Measurements from ENCODE around the gene RALBP1.
"Not testable (repeated sequence)": the region's sequence is repeated elsewhere in the genome, so short reads cannot be mapped to it uniquely, and the experiment has no call there.

The RALBP1 gene

DNA sequence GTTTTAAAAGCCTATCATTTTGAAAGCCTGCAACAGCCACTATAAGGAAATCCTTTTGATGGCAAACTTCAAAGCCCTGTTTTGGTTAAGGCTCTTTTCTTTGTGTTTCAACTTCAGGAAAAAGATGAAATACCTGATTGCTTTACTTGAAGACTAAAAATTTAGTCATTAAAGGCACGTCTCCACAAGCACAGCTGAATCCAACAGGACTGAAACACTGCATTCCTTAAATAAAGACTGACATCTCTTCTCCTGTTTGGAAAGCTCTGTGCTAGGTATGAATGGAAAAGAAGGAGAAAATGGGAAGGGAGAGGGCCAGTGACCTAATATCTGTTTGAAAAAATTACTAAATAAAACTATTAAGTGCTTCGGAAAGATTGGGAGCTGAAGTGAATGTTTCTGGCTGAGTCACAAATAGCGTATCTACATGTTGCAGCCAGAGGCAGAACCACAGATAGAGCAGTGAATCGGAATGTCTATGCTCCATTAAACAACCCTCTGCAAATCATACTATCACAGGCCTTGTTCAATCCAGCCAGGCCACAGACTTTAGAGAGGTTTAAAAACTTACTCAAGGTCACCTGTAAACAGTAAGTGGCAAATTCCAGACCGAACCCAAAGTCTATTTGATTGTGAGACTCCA is 21.1 kb upstream of the RALBP1 start:
- DNase-seq (ENCODE audit: low read depth): peak; percentile 48

DNA sequence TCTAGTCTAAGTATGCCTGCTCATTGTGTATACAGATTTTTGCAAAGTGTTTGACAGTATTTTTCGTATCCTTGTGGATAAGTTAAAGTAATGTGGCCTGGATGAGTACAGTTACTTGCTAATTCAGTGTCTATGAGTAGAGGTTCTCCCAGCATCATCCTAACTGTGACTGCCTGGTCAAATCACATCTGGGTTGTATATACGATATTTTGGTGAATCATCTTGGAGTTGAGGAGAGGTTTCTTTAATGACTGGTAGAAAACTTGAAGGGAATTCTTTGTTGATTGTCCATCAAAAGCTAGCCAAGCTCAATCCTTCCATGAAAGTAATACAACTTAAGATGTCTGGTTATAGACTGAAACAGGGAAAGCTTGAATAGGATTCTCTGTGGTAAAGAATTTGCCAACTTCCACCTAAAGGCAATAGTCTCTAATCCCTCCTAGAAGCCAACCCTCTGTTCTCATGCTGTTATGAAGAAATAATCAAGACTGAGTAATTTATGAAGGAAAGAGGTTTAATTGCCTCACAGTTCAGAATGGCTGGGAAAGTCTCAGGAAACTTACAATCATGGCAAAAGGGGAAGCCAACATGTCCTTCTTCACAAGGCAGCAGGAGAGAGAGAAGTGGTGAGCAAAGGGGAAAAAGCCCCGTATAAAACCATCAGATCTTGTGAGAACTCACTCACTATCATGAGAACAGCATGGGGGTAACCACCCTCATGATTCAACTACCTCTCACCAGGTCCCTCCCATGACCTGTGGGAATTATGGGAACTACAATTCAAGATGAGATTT is 19.4 kb upstream of the RALBP1 start:
- no peak for DNase-seq (ENCODE audit: low read depth)

DNA sequence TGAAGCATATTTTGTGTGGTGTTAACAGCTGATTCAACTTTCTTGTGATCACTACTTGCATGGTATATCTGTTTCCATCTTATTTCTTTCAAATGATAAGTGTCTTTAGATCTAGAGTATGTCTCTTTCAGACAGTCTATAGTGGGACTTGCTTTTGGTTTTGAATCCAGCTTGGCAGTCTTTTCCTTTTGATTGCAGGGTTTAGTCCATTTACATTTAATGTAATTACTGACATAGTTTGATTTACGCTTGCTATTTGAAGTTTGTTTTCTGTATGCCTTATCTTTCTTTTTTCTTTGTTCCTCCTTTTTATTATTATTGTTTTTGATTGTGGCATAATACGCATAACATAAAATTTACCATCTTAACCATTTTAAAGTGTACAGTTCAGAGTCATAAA is 9.2 kb upstream of the RALBP1 start:
- no peak for DNase-seq (ENCODE audit: low read depth)

DNA sequence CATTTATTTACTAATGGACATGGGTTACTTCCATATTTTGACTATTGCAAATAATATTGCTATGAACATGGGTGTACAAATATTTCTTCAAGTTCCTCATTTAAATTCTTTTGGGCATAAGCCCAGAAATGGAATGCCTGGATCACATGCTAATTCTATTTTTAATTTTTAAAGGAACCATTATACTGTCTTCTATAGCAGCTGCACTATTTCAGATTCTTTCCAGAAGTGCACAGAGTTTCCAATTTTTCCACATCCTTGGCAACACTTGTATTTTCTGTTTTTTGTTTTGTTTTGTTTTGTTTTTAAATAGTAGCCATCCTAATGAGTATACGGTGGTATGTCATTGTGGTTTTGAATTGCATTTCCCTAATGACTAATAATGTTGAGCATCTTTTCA is 8.5 kb upstream of the RALBP1 start:
- no peak for DNase-seq (ENCODE audit: low read depth)

DNA sequence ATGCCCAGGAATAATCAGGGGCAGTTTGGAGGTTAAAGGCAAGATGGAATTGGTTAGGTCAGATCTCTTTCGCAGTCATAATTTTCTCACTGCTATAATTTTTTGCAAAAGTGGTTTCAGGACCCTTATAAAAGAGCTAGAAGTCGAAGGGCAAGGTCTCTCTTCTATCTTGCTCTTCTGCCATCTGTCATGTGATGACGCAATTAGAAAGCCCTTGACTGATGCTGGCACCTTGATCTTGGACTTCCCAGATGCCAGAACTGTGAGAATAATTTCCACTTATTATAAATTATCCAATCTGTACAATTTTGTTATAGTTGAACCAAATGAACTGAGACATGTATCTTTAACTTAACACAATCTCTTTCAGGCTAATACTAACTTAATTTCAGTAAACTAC is 6.3 kb upstream of the RALBP1 start:
- DNase-seq (ENCODE audit: low read depth): no peak

DNA sequence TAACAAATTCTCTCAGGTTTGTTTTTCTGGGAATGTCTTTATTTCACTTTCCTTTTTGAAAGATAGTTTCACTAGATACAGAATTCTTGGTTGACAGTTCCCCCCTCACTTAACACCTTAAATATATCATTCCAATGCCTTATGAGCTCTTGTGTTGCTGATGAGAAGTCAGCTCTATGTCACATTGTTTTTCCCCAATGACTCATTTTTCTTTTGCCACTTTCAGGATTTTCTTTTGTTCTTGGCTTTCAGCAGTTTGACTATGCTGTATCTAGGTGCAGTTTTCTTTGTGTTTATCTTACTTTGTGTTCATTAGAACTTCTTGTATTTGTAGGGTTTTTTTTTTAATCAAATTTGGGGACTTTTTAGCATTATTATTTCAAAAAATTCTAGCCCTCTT is 5.6 kb upstream of the RALBP1 start:
- no peak for DNase-seq (ENCODE audit: low read depth)

DNA sequence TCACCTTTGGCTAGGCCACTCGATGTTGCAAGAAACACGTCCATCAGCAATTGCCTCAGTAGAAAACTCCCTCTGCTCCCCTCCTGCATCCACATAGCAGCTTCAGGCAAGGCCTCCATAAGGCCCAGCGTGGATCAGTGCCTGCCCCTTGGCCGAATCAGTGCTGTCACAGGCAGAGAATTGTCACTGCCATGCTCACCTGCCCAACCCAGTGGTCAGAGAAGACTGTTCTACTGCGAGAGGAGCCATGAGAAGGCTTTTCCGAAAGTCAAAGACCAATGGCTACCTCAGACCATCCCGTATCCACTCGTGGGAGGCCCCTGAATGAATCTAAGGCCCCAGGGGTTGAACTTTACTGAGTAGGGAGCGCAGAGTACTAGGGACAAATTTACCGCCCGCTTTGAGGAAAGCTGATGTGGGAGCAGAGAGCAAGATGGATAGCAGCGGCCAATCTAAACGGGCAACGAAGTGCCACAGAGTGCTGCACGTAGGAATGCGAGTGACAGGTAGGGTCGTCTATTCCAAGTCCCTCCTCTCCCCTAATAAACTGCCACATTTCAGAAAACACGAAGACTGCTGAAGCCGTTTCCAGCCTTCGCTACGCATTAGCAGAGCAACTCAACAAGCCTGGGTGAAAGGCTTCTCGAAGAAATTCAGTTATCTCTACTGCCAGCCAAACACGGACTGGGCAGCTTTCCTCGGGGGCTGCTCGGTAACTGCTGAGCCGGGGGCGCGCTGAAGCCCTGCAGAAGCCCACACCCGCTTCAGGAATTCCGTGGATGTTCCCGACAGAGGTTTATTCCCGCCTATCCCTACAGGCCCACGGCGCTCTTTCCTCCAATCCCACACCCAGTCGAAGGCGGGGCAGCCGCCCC is 968 bp upstream of the RALBP1 start:
- DNase-seq (ENCODE audit: low read depth): peak; percentile 81

DNA sequence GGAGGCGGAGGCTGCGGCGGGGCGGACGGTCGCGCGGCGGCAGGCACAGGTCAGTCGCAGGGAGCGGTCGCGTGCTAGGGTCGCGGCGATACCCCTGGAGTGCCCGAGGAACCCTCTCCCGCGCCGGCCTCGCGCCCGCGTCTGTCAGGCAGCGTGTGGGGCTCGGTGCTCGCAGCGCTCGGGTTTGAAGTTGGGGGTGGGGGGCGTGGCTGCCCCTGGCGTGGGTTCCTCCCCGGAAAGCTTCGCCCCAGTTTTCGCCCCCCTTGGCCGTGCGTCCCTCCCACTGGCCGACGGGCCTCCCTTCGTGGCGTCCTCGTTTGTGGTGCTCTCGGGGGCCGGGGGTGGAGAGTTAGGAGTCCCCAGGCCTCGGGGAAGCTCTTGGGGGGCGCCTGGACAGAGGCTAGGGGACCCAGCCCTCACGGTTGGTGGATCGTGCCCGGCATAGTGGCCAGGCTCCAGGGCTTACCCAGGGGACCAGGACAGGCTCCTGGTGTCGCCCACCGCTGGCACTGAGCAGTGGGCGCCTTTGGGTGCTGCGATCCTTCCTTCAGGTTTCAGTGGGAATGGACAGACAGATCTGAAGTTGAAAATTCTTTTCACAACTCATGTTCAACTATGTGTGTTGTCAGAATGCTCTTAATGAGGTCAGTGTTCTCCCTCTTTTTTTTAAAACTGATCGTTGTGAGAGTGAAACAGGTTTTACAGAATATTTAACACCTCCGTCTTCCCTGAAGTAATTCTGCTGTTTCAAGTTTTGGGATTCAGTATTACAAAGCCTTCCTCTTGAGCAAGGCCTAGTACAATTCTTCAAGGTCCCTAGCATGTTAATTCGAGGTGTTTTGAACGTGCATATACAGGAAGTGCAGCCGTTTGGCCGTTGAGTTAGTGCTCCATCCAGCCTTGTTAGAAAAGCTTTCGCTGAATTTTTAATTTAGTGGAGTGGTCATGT is 604 bp downstream of the RALBP1 start:
- DNase-seq (ENCODE audit: low read depth): peak; percentile 49

DNA sequence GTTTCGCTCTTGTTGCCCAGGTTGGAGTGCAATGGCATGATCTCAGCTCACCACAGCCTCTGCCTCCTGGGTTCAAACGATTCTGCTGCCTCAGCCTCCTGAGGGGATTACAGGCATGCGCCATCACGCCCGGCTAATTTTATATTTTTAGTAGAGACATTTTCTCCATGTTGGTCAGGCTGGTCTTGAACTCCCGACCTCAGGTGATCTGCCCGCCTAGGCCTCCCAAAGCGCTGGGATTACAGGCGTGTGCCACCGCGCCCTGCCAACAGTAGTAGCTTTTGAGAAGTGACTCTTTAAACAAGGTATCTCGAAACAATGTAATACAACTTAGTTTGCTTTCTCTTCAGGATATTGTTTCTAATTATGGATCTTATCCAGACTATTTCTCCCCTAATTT is 1.6 kb downstream of the RALBP1 start:
- DNase-seq (ENCODE audit: low read depth): not testable (repeated sequence)

DNA sequence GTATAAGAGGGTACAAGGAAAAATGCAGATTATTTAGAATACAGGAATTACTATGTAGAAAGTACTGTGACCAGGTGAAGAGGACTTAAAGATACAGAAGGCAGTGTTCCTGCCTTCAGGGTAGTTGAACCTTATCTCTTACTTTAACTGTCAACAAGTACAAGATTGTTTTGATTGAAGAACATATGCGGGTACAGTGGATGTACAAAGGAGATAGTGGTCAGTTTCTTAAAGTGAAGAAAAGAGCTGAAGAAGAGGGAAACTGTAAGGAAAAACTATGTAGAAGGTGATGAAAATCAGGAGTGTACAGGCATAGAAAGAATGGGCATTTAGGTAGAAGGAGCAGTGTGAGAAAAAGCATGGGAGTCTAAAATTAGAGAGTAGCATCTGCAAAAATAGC is 2.2 kb downstream of the RALBP1 start:
- no peak for DNase-seq (ENCODE audit: low read depth)

DNA sequence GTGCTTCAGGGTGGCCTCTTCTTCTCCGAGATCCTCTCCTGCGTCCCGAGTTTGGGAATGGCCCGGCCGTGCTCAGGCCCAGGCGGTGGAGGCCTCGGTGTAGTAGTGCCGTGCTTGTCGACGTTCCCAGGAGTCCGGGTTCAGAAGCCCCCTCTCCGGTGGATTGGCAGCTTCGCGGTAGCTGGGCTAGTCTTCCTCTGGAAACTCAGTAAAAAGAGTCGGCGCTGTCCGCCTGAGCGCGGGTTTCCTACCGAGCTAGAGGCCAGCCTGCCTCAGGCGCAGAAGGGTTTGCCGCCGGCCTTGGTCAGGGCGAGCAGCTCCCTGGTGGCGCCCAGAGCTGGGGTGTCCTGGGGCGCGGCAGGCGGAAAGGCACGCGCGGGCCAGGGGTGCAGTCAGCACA is 3.2 kb downstream of the RALBP1 start:
- DNase-seq (ENCODE audit: low read depth): no peak

DNA sequence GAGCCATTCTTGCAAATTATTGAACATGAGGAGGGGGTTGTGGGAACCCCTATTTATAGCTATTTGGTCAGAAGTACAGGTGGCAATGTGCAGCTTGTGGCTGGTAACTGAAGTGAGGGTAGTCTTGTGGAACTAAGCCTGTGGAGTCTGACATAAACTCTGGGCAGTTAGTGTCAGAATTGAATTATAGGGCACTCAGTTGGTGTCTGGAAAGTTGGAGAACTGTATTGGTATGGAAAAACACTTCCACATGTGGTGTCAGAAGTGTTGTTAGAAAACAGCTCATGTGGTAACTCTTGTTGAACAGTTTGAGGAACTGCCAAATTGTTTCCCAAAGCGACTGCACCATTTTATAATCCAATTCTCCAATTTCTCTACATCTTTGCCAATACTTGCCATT is 7.5 kb downstream of the RALBP1 start:
- DNase-seq (ENCODE audit: low read depth): no peak

DNA sequence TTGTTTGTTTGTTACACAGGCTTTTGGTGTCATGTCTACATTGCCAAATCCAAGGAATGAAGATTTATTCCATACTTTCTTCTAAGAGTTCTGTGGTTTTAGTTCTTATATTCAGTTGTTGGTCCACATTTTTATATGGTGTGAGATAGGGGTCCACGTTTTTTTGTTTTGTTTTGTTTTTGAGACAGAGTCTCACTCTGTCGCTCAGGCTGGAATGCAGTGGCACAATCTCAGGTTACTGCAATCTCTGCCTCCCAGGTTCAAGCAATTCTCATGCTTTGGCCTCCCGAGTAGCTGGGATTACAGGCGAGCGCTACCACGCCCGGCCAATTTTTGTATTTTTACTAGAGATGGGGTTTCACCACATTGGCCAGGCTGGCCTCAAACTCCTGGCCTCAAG is 8.2 kb downstream of the RALBP1 start:
- no peak for DNase-seq (ENCODE audit: low read depth)

DNA sequence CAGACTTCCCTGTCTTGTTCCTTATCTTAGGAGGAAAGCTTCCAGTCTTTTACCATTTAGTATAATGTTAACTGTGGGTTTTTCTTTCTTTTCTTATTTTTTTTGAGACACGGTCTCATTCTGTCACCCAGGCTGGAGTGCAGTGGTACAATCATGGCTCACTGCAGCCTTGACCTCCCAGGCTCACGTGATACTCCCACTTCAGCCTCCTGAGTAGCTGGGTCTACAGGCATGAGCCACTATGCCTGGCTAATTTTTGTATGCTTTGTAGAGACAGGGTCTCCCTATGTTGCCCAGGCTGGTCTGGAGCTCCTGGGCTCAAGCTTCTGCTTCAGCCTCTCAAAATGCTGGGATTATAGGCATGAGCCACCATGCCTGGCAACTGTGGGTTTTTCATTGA is 9.5 kb downstream of the RALBP1 start:
- not testable (repeated sequence) for DNase-seq (ENCODE audit: low read depth)

DNA sequence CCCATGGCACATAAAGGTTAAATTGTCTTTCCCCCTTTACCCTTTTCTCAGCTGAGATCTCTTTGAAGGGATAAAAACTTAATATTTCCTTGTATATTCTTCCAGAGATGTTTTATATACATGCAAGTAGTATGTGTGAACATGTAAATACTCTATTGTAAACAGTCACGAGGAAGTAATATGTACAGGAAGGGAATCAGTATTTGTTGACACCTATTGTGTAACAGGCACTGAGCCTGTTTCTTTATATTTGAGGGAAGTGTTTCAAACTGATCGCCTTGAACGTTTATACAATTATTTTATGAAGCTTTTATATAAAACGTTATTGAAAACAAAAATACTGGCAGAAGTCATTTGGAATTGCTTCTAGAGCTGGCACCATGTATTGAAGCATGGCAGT is 13.2 kb downstream of the RALBP1 start:
- DNase-seq (ENCODE audit: low read depth): no peak

DNA sequence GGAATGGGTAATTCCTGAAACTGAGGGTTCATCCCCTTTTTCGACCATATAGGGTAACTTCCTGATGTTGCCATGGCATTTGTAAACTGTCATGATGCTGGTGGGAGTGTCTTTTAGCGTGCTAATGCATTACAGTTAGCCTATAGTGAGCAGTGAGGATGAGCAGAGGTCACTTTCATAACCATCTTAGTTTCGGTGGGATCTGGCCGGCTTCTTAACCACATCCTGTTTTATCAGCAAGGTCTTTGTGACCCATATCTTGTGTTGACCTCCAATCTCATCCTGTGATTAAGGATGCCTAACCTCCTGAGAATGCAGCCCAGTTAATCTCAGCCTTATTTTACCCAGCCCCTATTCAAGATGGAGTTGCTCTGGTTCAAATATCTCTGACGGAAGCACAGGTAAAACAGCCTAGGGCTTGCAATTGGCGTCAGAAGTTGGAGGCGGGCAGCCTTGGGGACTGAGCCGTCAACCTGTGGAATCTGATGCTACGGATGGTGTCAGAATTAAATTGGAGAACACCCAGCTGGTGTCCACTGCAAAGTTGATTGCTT is 19.5 kb downstream of the RALBP1 start:
- DNase-seq (ENCODE audit: low read depth): peak; percentile 82

DNA sequence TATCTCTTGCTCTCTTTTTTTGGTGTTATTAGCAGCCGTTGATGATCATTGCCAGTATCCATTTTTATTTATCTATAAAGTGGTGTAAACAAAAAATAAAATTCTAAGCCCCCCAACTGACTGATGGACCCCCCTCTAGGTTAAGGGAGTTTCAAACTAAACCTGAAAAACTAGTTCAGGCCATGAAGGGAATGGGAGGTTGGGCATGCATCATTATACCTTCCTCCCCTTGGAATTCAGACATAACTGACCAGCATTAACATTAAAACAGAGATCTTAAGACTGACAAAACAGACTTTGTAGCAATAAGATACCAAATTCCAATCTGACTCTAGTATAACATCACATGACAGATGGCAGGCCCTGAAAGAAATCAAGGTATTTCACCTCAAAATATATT is 20.2 kb downstream of the RALBP1 start:
- no peak for DNase-seq (ENCODE audit: low read depth)

DNA sequence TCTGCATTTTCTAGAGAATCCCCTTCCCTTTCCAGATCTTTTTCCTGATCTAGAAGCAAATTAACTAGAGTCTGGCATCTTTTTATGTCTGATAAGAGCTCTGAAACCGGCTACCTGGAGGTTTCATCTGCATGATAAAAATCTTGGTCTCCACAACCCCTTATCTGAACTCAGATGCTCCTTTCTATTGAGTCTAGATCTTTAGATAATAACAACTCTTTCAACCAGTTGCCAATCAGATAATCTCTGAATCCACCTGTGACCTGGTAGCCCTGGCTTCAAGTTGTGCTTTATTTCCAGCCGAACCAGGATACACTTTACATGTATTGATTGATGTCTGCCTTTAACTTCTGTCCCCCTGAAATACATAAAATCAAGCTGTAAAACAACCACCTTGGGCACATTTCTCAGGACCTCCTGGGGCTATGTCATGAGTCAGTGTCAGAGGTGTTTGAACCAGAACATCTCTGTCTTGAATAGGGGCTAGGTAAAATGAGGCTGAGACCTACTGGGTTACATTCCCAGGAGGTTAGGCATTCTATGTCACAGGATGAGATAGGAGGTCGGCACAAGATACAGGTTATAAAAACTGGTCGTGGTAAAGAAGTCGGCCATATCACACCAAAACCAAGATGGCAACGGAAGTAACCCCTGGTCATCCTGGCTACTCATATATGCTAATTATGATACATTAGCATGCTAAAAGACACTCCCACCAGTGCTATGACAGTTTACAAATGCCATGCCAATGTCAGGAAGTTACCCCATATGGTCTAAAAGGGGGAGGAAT is 20.8 kb downstream of the RALBP1 start:
- no peak for DNase-seq (ENCODE audit: low read depth)

DNA sequence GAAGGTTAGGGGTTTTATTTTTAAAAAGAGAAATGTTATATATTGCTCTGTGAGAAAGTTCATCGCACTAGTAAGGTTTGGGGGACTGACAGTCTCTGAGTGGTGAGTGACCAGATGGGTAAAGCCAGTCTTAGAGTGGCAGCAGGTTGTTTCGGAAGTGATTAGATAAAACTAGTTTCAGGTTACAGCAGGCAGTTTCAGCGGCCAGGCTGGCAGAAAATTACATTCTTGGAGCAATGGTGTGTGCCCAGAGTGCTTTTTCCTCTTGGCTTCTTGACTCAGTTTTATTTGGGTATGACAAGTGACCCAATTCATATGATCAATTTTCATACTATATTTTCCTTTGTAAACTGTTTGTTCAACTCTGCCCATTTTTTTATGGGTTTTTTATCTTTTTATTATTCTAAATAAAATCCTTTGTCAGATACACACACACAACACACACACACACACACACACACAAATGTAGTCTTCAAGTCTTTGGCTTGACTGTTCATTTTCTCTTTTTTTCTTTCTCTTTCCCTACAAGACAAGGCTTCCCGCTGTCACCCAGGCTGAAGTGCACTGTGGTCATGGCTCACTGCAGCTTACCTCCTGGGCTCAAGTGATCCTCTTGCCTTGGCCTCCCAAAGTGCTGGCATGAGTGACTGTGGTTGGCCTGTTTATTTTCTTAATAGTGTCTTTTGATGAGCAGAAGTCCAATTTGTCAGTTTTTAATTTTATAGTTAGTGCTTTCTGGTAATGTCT is 30.9 kb downstream of the RALBP1 start:
- DNase-seq (ENCODE audit: low read depth): peak; percentile 23

DNA sequence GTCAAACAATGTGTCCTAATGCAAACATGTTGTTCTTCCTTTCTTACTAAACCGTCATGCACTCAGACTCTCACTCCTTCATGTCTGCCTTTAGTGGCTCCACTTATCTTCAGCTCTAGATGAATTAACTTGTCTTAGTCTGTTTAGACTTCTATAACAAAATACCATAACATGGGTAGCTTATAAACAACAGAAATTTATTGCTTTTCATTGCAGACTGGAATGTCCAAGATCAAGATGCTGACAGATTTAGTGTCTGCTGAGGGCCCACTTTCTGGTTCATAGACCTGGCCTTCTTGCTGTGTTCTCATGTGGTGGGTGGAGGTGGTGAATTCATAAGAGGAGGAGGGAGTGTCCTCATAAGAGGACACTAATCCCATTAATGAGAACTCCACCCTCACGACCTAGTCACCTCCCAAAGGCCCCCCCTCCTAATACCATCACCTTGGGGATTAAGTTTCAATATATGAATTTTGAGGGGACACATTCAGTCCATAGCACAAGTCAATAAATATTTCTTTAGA is 32.3 kb downstream of the RALBP1 start:
- DNase-seq (ENCODE audit: low read depth): no peak
